WTC11 (cell line): ENCODE measurements around the gene ALOX12. TPM values are rescaled to one million over a fixed set of nuclear protein-coding genes. Genes with fewer than 3 reads are reported as not detected.

Experiments
- ATAC-seq: fragments of 200-7000 bp; cut with Tn5 transposase; 2 replicates; pipeline ENCODE4 v1.10.0; 2021; ENCODE audit warnings: mild to moderate bottlenecking, moderate library complexity
- CTCF ChIA-PET: fragments of 300-600 bp; sonication (Branson Sonifier 250); formaldehyde crosslinking; loops from one replicate; lab custom pipeline; 2021; ENCODE audit warnings: antibody characterized with exemption; lab: Charles Lee
- POLR2A ChIA-PET: fragments of 350-600 bp; sonication (Branson Sonifier 250); formaldehyde crosslinking; loops from one replicate; lab custom pipeline; 2021; ENCODE audit warnings: antibody characterized with exemption; lab: Charles Lee
- DNase-seq: peaks from one replicate; pipeline ENCODE4 v3.0.0; 2021; ENCODE audit warnings: low spot score
- H3K27ac Mint-ChIP-seq: 2 replicates; pipeline ENCODE4 v1.8.0; 2021; ENCODE audit warnings: mixed read lengths
- H3K27me3 Mint-ChIP-seq: 2 replicates; pipeline ENCODE4 v1.8.0; 2021; ENCODE audit warnings: low read depth, mild to moderate bottlenecking, moderate library complexity, mixed read lengths
- H3K36me3 Mint-ChIP-seq: 2 replicates; pipeline ENCODE4 v1.8.0; 2021; ENCODE audit warnings: mixed read lengths
- H3K4me1 Mint-ChIP-seq: 2 replicates; pipeline ENCODE4 v1.8.0; 2022; ENCODE audit warnings: mixed read lengths
- H3K4me3 Mint-ChIP-seq: 2 replicates; pipeline ENCODE4 v1.8.0; 2021; ENCODE audit warnings: mild to moderate bottlenecking, moderate library complexity, mixed read lengths
- H3K9me3 Mint-ChIP-seq: 2 replicates; pipeline ENCODE4 v1.8.0; 2021; ENCODE audit warnings: mixed read lengths
- AR ChIP-seq: fragments of 250-450 bp; sonication (Bioruptor Pico); IDR thresholded peaks from 2 replicates; pipeline ENCODE4 v1.9.0; 2021; ENCODE audit warnings: mild to moderate bottlenecking
- ATF1 ChIP-seq: sonication (generic); formaldehyde crosslinking; IDR thresholded peaks from 2 replicates; pipeline ENCODE4 v1.8.1; 2023; ENCODE audit warnings: mild to moderate bottlenecking, moderate library complexity, missing genetic modification reagents
- ATF3 ChIP-seq: sonication (generic); formaldehyde crosslinking; conservative IDR thresholded peaks from 2 replicates; pipeline ENCODE4 v1.8.1; 2022; ENCODE audit warnings: mild to moderate bottlenecking, missing genetic modification reagents
- ATF6 ChIP-seq: sonication (generic); formaldehyde crosslinking; IDR thresholded peaks from 2 replicates; pipeline ENCODE4 v1.8.1; 2023; ENCODE audit warnings: mild to moderate bottlenecking, missing genetic modification reagents
- CREM ChIP-seq: sonication (generic); formaldehyde crosslinking; IDR thresholded peaks from 2 replicates; pipeline ENCODE4 v1.8.1; 2022; ENCODE audit warnings: mild to moderate bottlenecking, missing genetic modification reagents, moderate library complexity
- FOXK1 ChIP-seq: sonication (generic); formaldehyde crosslinking; IDR thresholded peaks from 2 replicates; pipeline ENCODE4 v1.8.0; 2022; ENCODE audit warnings: mild to moderate bottlenecking, moderate library complexity, missing genetic modification reagents
- FOXP1 ChIP-seq: sonication (generic); formaldehyde crosslinking; IDR thresholded peaks from 2 replicates; pipeline ENCODE4 v1.8.0; 2022; ENCODE audit warnings: missing genetic modification reagents, mild to moderate bottlenecking, moderate library complexity, borderline replicate concordance
- GTF2I ChIP-seq: fragments of 250-450 bp; sonication (Bioruptor Pico); conservative IDR thresholded peaks from 2 replicates; pipeline ENCODE4 v1.4.0; 2021; ENCODE audit warnings: mild to moderate bottlenecking
- IRF1 ChIP-seq: sonication (generic); formaldehyde crosslinking; IDR thresholded peaks from 2 replicates; pipeline ENCODE4 v1.8.0; 2023; ENCODE audit warnings: missing genetic modification reagents
- JAZF1 ChIP-seq: fragments of 250-450 bp; sonication (Bioruptor Pico); IDR thresholded peaks from 2 replicates; pipeline ENCODE4 v1.9.0; 2021; ENCODE audit warnings: moderate library complexity, mild to moderate bottlenecking, inconsistent platforms
- MXD4 ChIP-seq: fragments of 250-450 bp; sonication (Bioruptor Pico); IDR thresholded peaks from 2 replicates; pipeline ENCODE4 v1.8.0; 2021; ENCODE audit warnings: mild to moderate bottlenecking, moderate library complexity, borderline replicate concordance
- NFE2L1 ChIP-seq: sonication (generic); formaldehyde crosslinking; IDR thresholded peaks from 2 replicates; pipeline ENCODE4 v1.8.1; 2023; ENCODE audit warnings: missing genetic modification reagents
- NR2C2 ChIP-seq: sonication (generic); formaldehyde crosslinking; IDR thresholded peaks from 2 replicates; pipeline ENCODE4 v1.8.0; 2022; ENCODE audit warnings: mild to moderate bottlenecking, missing genetic modification reagents
- NR3C1 ChIP-seq: sonication (generic); formaldehyde crosslinking; conservative IDR thresholded peaks from 2 replicates; pipeline ENCODE4 v1.8.1; 2023; ENCODE audit warnings: low read depth, mild to moderate bottlenecking, missing genetic modification reagents
- PRRX2 ChIP-seq: fragments of 250-450 bp; sonication (Bioruptor Pico); IDR thresholded peaks from 2 replicates; pipeline ENCODE4 v1.8.0; 2021; ENCODE audit warnings: mild to moderate bottlenecking
- RELA ChIP-seq: sonication (generic); formaldehyde crosslinking; IDR thresholded peaks from 2 replicates; pipeline ENCODE4 v1.8.1; 2022; ENCODE audit warnings: missing genetic modification reagents, mild to moderate bottlenecking, borderline replicate concordance
- SMAD3 ChIP-seq: sonication (generic); formaldehyde crosslinking; IDR thresholded peaks from 2 replicates; pipeline ENCODE4 v1.8.0; 2022; ENCODE audit warnings: missing genetic modification reagents, mild to moderate bottlenecking, borderline replicate concordance
- SP1 ChIP-seq: sonication (generic); formaldehyde crosslinking; conservative IDR thresholded peaks from 2 replicates; pipeline ENCODE4 v1.8.1; 2022; ENCODE audit warnings: missing genetic modification reagents
- ZBTB21 ChIP-seq: sonication (generic); formaldehyde crosslinking; IDR thresholded peaks from 2 replicates; pipeline ENCODE4 v1.8.1; 2023; ENCODE audit warnings: mild to moderate bottlenecking, missing genetic modification reagents, borderline replicate concordance
- ZMAT4 ChIP-seq: fragments of 250-450 bp; sonication (Bioruptor Pico); IDR thresholded peaks from 2 replicates; pipeline ENCODE4 v1.9.0; 2021; ENCODE audit warnings: mild to moderate bottlenecking
- ZNF121 ChIP-seq: sonication (generic); formaldehyde crosslinking; IDR thresholded peaks from 2 replicates; pipeline ENCODE4 v1.8.0; 2023; ENCODE audit warnings: missing genetic modification reagents
- ZNF219 ChIP-seq: sonication (generic); formaldehyde crosslinking; IDR thresholded peaks from 2 replicates; pipeline ENCODE4 v1.8.0; 2023; ENCODE audit warnings: missing genetic modification reagents, mild to moderate bottlenecking, borderline replicate concordance
- ZNF232 ChIP-seq: sonication (generic); formaldehyde crosslinking; IDR thresholded peaks from 2 replicates; pipeline ENCODE4 v1.8.0; 2022; ENCODE audit warnings: mild to moderate bottlenecking, missing genetic modification reagents
- ZNF423 ChIP-seq: fragments of 250-450 bp; sonication (Bioruptor Pico); IDR thresholded peaks from 2 replicates; pipeline ENCODE4 v2.1.2; 2022; ENCODE audit warnings: mild to moderate bottlenecking, moderate library complexity
- ZNF425 ChIP-seq: fragments of 250-450 bp; sonication (Bioruptor Pico); conservative IDR thresholded peaks from 2 replicates; pipeline ENCODE4 v1.9.0; 2021; ENCODE audit warnings: mild to moderate bottlenecking
- total RNA-seq: library from RNA; stranded (reverse); gene quantifications from 3 replicates; pipeline ENCODE4 v1.2.3, GENCODE V29; 2021
- TF ChIP-seq, protein P1 (sequence below): sonication (generic); formaldehyde crosslinking; IDR thresholded peaks from 2 replicates; pipeline ENCODE4 v1.8.1; 2023; ENCODE audit warnings: mild to moderate bottlenecking, missing genetic modification reagents
- TF ChIP-seq, protein P2 (sequence below): sonication (generic); formaldehyde crosslinking; IDR thresholded peaks from 2 replicates; pipeline ENCODE4 v1.8.1; 2022; ENCODE audit warnings: low read depth, mild to moderate bottlenecking, moderate library complexity, missing genetic modification reagents, borderline replicate concordance

The ALOX12 gene
- total RNA-seq, 1 experiment from 2014 or later: 1.9 TPM

DNA sequence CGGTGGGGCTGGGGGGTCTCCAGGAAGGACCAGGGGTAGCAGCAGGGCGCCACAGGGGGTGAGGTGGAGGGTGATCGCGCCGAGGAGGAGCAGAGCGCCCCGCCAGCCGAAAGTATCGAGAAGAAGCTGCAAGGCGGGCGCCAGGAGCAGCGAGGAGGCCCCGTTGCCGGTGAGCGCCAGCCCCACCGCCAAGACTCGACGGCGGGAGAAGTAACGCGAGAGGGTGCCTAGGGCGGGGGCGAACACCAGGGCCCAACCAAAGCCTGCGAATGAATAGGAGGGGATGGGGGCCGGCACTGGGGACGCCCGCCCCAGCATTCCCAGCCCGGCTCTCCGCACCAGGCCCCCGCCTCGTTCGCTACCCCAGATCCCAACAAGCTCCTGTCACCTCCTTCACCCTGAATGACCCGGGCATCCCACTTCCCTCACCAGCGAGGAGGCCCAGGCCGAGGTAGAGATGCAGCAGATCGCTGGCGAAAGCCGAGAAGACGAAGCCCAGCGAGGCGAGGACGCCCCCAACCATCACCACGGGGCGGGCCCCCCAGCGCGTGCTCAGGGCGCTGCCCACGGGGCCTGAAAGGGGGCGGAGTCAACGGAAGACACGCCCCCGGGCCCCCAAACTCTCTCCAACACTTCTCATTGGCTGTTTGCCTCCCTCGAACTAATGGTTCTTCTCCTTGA lies 46.8 kb downstream of the ALOX12 start (continued):
- TF ChIP-seq ZNF425 (CRISPR knock-in tag) (no peak), GTF2I (no peak), AR (no peak), JAZF1 (CRISPR knock-in tag) (no peak), ZNF219 (CRISPR knock-in tag) (no peak), ZMAT4 (CRISPR knock-in tag) (no peak), ATF1 (CRISPR knock-in tag) (no peak), FOXP1 (0 out of 2 replicates have a peak, but pooled peaks have one; percentile 10), NR3C1 (CRISPR knock-in tag) (no peak), ZNF423 (CRISPR knock-in tag) (peak; percentile 26; the same call in 1 of the 2 replicates), IRF1 (CRISPR knock-in tag) (no peak)

DNA sequence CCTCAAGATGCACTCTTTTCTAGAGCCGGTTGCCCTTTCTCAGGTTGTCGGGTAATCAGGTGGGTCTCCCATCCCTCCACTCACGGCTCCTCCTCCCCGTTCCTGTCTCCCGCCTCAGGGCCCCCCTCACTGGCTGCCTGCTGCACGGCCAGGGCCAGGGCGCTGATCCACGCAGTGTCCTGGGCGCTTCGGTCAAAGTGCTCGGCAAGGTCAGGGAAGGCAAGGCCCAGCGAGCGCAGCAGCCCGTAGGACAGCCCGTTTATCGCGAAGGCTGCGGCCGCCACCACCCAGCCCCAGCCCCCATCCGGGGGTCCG lies 47.3 kb downstream of the ALOX12 start:
- DNase-seq (peak; percentile 36), ATAC-seq (peak; percentile 5)
- H3K27ac Mint-ChIP-seq: no peak overlapping the region
- H3K9me3 Mint-ChIP-seq: no peaks in the 10 kb centered on the region
- H3K27me3 Mint-ChIP-seq: peaks cover 57% of the 10 kb centered on the region
- H3K4me3 Mint-ChIP-seq: peak overlapping the region; percentile 66
- no peaks in the 10 kb centered on the region for H3K36me3 Mint-ChIP-seq
- peaks cover 25% of the 10 kb centered on the region for H3K4me1 Mint-ChIP-seq
- ChIA-PET CTCF (interaction anchor here (1.3 to 3.9 kb wide), 6 partner anchors 9 to 134 kb away, joined by 3 to 75 read pairs (median 13); no protein-coding TSS in a partner anchor), POLR2A (interaction anchor here (1.0 kb wide), 1 partner anchor 134 kb away, joined by 4 read pairs; no protein-coding TSS in a partner anchor)
- TF ChIP-seq, protein P1, sequence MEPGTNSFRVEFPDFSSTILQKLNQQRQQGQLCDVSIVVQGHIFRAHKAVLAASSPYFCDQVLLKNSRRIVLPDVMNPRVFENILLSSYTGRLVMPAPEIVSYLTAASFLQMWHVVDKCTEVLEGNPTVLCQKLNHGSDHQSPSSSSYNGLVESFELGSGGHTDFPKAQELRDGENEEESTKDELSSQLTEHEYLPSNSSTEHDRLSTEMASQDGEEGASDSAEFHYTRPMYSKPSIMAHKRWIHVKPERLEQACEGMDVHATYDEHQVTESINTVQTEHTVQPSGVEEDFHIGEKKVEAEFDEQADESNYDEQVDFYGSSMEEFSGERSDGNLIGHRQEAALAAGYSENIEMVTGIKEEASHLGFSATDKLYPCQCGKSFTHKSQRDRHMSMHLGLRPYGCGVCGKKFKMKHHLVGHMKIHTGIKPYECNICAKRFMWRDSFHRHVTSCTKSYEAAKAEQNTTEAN (CRISPR knock-in tag): no peak
- TF ChIP-seq ATF3 (CRISPR knock-in tag) (no peak), SMAD3 (CRISPR knock-in tag) (no peak), MXD4 (CRISPR knock-in tag) (no peak), FOXK1 (CRISPR knock-in tag) (no peak), PRRX2 (CRISPR knock-in tag) (no peak), NFE2L1 (CRISPR knock-in tag) (no peak), ZBTB21 (CRISPR knock-in tag) (no peak), RELA (0 out of 2 replicates have a peak, but pooled peaks have one; percentile 18), ZNF121 (no peak), NR2C2 (no peak), ATF6 (CRISPR knock-in tag) (no peak), SP1 (peak; percentile 10; the same call in 1 of the 2 replicates), ZNF232 (CRISPR knock-in tag) (0 out of 2 replicates have a peak, but pooled peaks have one; percentile 3), CREM (CRISPR knock-in tag) (0 out of 2 replicates have a peak, but pooled peaks have one; percentile 31)
- TF ChIP-seq, protein P2, sequence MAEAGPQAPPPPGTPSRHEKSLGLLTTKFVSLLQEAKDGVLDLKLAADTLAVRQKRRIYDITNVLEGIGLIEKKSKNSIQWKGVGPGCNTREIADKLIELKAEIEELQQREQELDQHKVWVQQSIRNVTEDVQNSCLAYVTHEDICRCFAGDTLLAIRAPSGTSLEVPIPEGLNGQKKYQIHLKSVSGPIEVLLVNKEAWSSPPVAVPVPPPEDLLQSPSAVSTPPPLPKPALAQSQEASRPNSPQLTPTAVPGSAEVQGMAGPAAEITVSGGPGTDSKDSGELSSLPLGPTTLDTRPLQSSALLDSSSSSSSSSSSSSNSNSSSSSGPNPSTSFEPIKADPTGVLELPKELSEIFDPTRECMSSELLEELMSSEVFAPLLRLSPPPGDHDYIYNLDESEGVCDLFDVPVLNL (CRISPR knock-in tag): no peak
